ENCODE measurements around the gene SH3BP4.
A peak's percentile ranks its signal among the peaks of the same experiment; 100 is the strongest.

SH3BP4 gene

GRCh38 chr2:235042576-235043515 lies 91.0 kb downstream of the SH3BP4 start:
- intact Hi-C loops (cut with DNase I; ENCODE audit: low total_unique reads), result no loop called here
- Histone ChIP-seq H3K27me3 (no peaks in the 10 kb centered on the region), H3K4me1 (no peaks in the 10 kb centered on the region), H3K36me3 (peaks cover 27 to 55% (median 44%) of the 10 kb centered on the region in 3 donors), H3K9me3 (no peaks in the 10 kb centered on the region), H3K4me3 (no peak overlapping the region), H3K27ac (no peak overlapping the region)
- DNase-seq, result peak in 1 of 2 donors; percentile 55
- no peak for TF ChIP-seq CTCF (IDR thresholded peaks at IDR 0.05)

GRCh38 chr2:235043762-235044500 lies 92.1 kb downstream of the SH3BP4 start:
- no peak overlapping the region for H3K27ac ChIP-seq
- H3K27me3 ChIP-seq, result no peaks in the 10 kb centered on the region
- no peaks in the 10 kb centered on the region for H3K9me3 ChIP-seq
- no peak overlapping the region for H3K4me3 ChIP-seq
- peak; percentile 53 to 67 for DNase-seq
- H3K4me1 ChIP-seq, result peaks cover 0 to 7% (median 4%) of the 10 kb centered on the region in 4 donors
- no peak for TF ChIP-seq CTCF (IDR thresholded peaks at IDR 0.05)
- intact Hi-C loops (cut with DNase I; ENCODE audit: low total_unique reads), result no loop called here
- peaks cover 27 to 50% (median 44%) of the 10 kb centered on the region in 3 donors for H3K36me3 ChIP-seq

GRCh38 chr2:235044501-235045271 lies 92.9 kb downstream of the SH3BP4 start:
- Histone ChIP-seq H3K4me3 (no peak overlapping the region), H3K36me3 (peaks cover 27 to 50% (median 44%) of the 10 kb centered on the region in 3 donors), H3K4me1 (peaks cover 0 to 11% (median 4%) of the 10 kb centered on the region in 4 donors), H3K27ac (no peak overlapping the region), H3K9me3 (no peaks in the 10 kb centered on the region), H3K27me3 (no peaks in the 10 kb centered on the region)
- no peak for TF ChIP-seq CTCF (IDR thresholded peaks at IDR 0.05)
- intact Hi-C loops (cut with DNase I; ENCODE audit: low total_unique reads), result no loop called here
- DNase-seq, result no peak

GRCh38 chr2:235045336-235045972 lies 93.6 kb downstream of the SH3BP4 start:
- intact Hi-C loops (cut with DNase I; ENCODE audit: low total_unique reads), result no loop called here
- Histone ChIP-seq H3K36me3 (peaks cover 26 to 49% (median 42%) of the 10 kb centered on the region in 3 donors), H3K4me3 (no peak overlapping the region), H3K27ac (no peak overlapping the region), H3K9me3 (no peaks in the 10 kb centered on the region), H3K27me3 (no peaks in the 10 kb centered on the region), H3K4me1 (peaks cover 0 to 13% (median 6%) of the 10 kb centered on the region in 4 donors)
- TF ChIP-seq CTCF (IDR thresholded peaks at IDR 0.05), result no peak
- no peak for DNase-seq

GRCh38 chr2:235045973-235046343 lies 94.1 kb downstream of the SH3BP4 start:
- DNase-seq, result peak in 1 of 2 donors; percentile 44
- intact Hi-C loops (cut with DNase I; ENCODE audit: low total_unique reads), result no loop called here
- Histone ChIP-seq H3K4me3 (no peak overlapping the region), H3K4me1 (peaks cover 0 to 18% (median 11%) of the 10 kb centered on the region in 4 donors), H3K9me3 (no peaks in the 10 kb centered on the region), H3K27me3 (no peaks in the 10 kb centered on the region), H3K36me3 (peaks cover 21 to 44% (median 37%) of the 10 kb centered on the region in 3 donors), H3K27ac (no peak overlapping the region)
- no peak for TF ChIP-seq CTCF (IDR thresholded peaks at IDR 0.05)
